Measurements from ENCODE around the gene LMTK3. TPM values are rescaled to one million over a fixed set of nuclear protein-coding genes. Genes with fewer than 3 reads are reported as not detected.

The LMTK3 gene
- total and polyA plus RNA-seq, 2 of the 13 experiments (the other 11 are each of a cell fraction or from before 2014, with no cell fraction given): 0.18 to 0.29 TPM

DNA sequence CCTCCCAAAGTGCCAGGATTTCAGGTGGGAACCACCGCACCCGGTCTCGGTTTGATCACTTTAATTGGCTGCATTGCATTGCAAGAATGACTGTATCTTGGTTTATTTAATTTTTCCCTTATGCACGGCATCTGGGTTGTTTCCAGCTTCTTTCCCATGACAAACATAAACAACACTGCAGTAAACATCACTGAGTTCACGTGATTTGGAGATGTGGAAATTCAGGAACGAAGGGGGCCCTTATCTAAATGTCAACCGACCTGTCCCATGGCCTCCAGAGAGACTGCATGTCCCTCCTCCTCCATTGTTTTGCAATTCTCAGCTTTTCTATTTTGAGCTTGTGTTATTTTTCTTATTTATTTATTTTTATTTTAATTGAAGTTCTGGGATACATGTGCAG lies 25.9 kb upstream of the LMTK3 start:
- H3K36me3 ChIP-seq (replicated peaks in 1 of 2; ENCODE audit: control insufficient read depth in 1 of 2, insufficient read depth in 2 of 2, low read length in 2 of 2): no peaks in the 10 kb centered on the region
- no peaks in the 10 kb centered on the region for H3K4me1 ChIP-seq (ENCODE audit: insufficient read depth, low read length)
- FAIRE-seq (no peak), ATAC-seq (no peak), DNase-seq (ENCODE audit: low spot score) (no peak)
- TF ChIP-seq KLF6 (CRISPR knock-in tag; IDR thresholded peaks at IDR 0.05): no peak
- TF ChIP-seq ZNF143 (CRISPR knock-in tag; IDR thresholded peaks at IDR 0.05): no peak
- no peak for TF ChIP-seq ZNF160 (CRISPR knock-in tag; IDR thresholded peaks at IDR 0.05)
- TF ChIP-seq CC2D1A (CRISPR knock-in tag; IDR thresholded peaks at IDR 0.05): no peak
- TF ChIP-seq, protein P1, sequence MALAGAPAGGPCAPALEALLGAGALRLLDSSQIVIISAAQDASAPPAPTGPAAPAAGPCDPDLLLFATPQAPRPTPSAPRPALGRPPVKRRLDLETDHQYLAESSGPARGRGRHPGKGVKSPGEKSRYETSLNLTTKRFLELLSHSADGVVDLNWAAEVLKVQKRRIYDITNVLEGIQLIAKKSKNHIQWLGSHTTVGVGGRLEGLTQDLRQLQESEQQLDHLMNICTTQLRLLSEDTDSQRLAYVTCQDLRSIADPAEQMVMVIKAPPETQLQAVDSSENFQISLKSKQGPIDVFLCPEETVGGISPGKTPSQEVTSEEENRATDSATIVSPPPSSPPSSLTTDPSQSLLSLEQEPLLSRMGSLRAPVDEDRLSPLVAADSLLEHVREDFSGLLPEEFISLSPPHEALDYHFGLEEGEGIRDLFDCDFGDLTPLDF (CRISPR knock-in tag; IDR thresholded peaks at IDR 0.05): no peak
- no peak for TF ChIP-seq RBM22 (optimal IDR thresholded peaks at IDR 0.05; ENCODE audit: low read length)
- TF ChIP-seq, protein P2, sequence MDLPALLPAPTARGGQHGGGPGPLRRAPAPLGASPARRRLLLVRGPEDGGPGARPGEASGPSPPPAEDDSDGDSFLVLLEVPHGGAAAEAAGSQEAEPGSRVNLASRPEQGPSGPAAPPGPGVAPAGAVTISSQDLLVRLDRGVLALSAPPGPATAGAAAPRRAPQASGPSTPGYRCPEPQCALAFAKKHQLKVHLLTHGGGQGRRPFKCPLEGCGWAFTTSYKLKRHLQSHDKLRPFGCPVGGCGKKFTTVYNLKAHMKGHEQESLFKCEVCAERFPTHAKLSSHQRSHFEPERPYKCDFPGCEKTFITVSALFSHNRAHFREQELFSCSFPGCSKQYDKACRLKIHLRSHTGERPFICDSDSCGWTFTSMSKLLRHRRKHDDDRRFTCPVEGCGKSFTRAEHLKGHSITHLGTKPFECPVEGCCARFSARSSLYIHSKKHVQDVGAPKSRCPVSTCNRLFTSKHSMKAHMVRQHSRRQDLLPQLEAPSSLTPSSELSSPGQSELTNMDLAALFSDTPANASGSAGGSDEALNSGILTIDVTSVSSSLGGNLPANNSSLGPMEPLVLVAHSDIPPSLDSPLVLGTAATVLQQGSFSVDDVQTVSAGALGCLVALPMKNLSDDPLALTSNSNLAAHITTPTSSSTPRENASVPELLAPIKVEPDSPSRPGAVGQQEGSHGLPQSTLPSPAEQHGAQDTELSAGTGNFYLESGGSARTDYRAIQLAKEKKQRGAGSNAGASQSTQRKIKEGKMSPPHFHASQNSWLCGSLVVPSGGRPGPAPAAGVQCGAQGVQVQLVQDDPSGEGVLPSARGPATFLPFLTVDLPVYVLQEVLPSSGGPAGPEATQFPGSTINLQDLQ (CRISPR knock-in tag; IDR thresholded peaks at IDR 0.05): no peak
- TF ChIP-seq, protein P3, sequence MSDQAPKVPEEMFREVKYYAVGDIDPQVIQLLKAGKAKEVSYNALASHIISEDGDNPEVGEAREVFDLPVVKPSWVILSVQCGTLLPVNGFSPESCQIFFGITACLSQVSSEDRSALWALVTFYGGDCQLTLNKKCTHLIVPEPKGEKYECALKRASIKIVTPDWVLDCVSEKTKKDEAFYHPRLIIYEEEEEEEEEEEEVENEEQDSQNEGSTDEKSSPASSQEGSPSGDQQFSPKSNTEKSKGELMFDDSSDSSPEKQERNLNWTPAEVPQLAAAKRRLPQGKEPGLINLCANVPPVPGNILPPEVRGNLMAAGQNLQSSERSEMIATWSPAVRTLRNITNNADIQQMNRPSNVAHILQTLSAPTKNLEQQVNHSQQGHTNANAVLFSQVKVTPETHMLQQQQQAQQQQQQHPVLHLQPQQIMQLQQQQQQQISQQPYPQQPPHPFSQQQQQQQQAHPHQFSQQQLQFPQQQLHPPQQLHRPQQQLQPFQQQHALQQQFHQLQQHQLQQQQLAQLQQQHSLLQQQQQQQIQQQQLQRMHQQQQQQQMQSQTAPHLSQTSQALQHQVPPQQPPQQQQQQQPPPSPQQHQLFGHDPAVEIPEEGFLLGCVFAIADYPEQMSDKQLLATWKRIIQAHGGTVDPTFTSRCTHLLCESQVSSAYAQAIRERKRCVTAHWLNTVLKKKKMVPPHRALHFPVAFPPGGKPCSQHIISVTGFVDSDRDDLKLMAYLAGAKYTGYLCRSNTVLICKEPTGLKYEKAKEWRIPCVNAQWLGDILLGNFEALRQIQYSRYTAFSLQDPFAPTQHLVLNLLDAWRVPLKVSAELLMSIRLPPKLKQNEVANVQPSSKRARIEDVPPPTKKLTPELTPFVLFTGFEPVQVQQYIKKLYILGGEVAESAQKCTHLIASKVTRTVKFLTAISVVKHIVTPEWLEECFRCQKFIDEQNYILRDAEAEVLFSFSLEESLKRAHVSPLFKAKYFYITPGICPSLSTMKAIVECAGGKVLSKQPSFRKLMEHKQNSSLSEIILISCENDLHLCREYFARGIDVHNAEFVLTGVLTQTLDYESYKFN (CRISPR knock-in tag; conservative IDR thresholded peaks at IDR 0.05): no peak
- H3K79me2 ChIP-seq (ENCODE audit: insufficient read depth, low read length): no peaks in the 10 kb centered on the region
- no peaks in the 10 kb centered on the region for H3K9me3 ChIP-seq (ENCODE audit: low read length)
- BruUV-seq (replicated peaks): no TSS peak
- no peak overlapping the region for H3K4me2 ChIP-seq (ENCODE audit: low read depth, low read length)
- WGBS (ENCODE audit: low lambda C conversion rate): 41% methylated on average over 7 of the region's 7 CpGs
- H3K9ac ChIP-seq (ENCODE audit: insufficient read depth, low read depth, low read length): no peak overlapping the region
- in situ Hi-C loops (cut with HindIII; ENCODE audit: extremely low pct_ligation_motif_present, low pct_unique_long_range_greater_than_20kb): no loop called here
- intact Hi-C loops (cut with micrococcal nuclease; ENCODE audit: unreplicated experiment): no loop called here
- no peaks in the 10 kb centered on the region for H4K20me1 ChIP-seq (ENCODE audit: insufficient read depth, low read length)
- H3K27me3 ChIP-seq (ENCODE audit: control insufficient read depth in 1 of 2, insufficient read depth in 2 of 2, low read length in 2 of 2): no peaks in the 10 kb centered on the region
- no peak overlapping the region for H3K4me3 ChIP-seq (replicated peaks in 1 of 3; ENCODE audit: insufficient read depth in 1 of 3, low read depth in 2 of 3, low read length in 3 of 3)
- ChIA-PET POLR2A (no interaction called here), CTCF (ENCODE audit: low intra/inter-chr PET ratio, low total read pairs) (no interaction called here)
- no peak overlapping the region for H3K27ac ChIP-seq (ENCODE audit: extremely low read length, insufficient read depth, low read length)
- H2AFZ ChIP-seq (ENCODE audit: low read length): no peak overlapping the region

All from HepG2 (cell line).